ENCODE data around the gene NREP. TPM values are rescaled to one million over a fixed set of nuclear protein-coding genes. Genes with fewer than 3 reads are reported as not detected.

NREP gene
- total RNA-seq, 1 donor from 2014 or later = 460 TPM

GRCh38 chr5:111800351-111800750 is 43.4 kb upstream of the NREP start:
- no peak overlapping the region for H3K27ac Mint-ChIP-seq
- no peak overlapping the region for H3K4me3 Mint-ChIP-seq (ENCODE audit: low read depth)
- TF ChIP-seq, protein P1, sequence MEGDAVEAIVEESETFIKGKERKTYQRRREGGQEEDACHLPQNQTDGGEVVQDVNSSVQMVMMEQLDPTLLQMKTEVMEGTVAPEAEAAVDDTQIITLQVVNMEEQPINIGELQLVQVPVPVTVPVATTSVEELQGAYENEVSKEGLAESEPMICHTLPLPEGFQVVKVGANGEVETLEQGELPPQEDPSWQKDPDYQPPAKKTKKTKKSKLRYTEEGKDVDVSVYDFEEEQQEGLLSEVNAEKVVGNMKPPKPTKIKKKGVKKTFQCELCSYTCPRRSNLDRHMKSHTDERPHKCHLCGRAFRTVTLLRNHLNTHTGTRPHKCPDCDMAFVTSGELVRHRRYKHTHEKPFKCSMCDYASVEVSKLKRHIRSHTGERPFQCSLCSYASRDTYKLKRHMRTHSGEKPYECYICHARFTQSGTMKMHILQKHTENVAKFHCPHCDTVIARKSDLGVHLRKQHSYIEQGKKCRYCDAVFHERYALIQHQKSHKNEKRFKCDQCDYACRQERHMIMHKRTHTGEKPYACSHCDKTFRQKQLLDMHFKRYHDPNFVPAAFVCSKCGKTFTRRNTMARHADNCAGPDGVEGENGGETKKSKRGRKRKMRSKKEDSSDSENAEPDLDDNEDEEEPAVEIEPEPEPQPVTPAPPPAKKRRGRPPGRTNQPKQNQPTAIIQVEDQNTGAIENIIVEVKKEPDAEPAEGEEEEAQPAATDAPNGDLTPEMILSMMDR (IDR thresholded peaks at IDR 0.05; ENCODE audit: unreplicated experiment) = no peak
- H3K27me3 Mint-ChIP-seq = no peaks in the 10 kb centered on the region
- no peak for DNase-seq (ENCODE audit: low spot score, unreplicated experiment)
- H3K36me3 Mint-ChIP-seq (ENCODE audit: insufficient read depth) = no peaks in the 10 kb centered on the region
- H3K4me1 Mint-ChIP-seq (ENCODE audit: low read depth) = no peaks in the 10 kb centered on the region
- H3K9me3 Mint-ChIP-seq (ENCODE audit: low read depth) = no peaks in the 10 kb centered on the region

GRCh38 chr5:111795142-111795541 is 38.1 kb upstream of the NREP start:
- Mint-ChIP-seq H3K9me3 (ENCODE audit: low read depth) (peaks cover 5% of the 10 kb centered on the region), H3K27ac (no peak overlapping the region), H3K4me1 (ENCODE audit: low read depth) (peaks cover 3% of the 10 kb centered on the region), H3K27me3 (no peaks in the 10 kb centered on the region), H3K4me3 (ENCODE audit: low read depth) (no peak overlapping the region), H3K36me3 (ENCODE audit: insufficient read depth) (no peaks in the 10 kb centered on the region)
- TF ChIP-seq, protein P1 (IDR thresholded peaks at IDR 0.05; ENCODE audit: unreplicated experiment) = no peak
- no peak for DNase-seq (ENCODE audit: low spot score, unreplicated experiment)

- Mint-ChIP-seq H3K27me3 (no peaks in the 10 kb centered on the region), H3K27ac (no peak overlapping the region), H3K4me1 (ENCODE audit: low read depth) (peaks cover 3% of the 10 kb centered on the region), H3K9me3 (ENCODE audit: low read depth) (peaks cover 5% of the 10 kb centered on the region), H3K36me3 (ENCODE audit: insufficient read depth) (no peaks in the 10 kb centered on the region), H3K4me3 (ENCODE audit: low read depth) (no peak overlapping the region)
- TF ChIP-seq, protein P1 (IDR thresholded peaks at IDR 0.05; ENCODE audit: unreplicated experiment) = no peak
- no peak for DNase-seq (ENCODE audit: low spot score, unreplicated experiment)
Measured at GRCh38 chr5:111792471-111793058, 35.6 kb upstream of the NREP start.

DNA sequence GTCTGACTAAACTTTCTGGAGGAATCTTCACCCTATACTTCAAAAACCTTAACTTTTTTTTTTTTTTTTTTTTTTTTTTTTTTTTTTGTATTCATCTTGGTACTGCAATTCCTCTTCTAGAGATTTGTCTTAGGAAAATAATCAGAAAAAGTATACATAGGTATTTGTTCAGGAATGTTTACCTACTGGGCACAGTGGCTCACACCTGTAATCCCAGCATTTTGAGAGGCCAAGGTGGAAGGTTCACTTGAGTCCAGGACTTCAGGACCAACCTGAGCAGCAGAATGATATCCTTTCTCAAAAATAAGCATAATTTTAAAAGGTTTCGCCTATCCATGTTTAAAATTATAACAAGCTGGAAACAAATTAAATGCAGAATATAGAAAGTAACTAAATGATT is 33.3 kb upstream of the NREP start:
- Mint-ChIP-seq H3K4me1 (ENCODE audit: low read depth) (peaks cover 3% of the 10 kb centered on the region), H3K4me3 (ENCODE audit: low read depth) (no peak overlapping the region)
- DNase-seq (ENCODE audit: low spot score, unreplicated experiment) = no peak

DNA sequence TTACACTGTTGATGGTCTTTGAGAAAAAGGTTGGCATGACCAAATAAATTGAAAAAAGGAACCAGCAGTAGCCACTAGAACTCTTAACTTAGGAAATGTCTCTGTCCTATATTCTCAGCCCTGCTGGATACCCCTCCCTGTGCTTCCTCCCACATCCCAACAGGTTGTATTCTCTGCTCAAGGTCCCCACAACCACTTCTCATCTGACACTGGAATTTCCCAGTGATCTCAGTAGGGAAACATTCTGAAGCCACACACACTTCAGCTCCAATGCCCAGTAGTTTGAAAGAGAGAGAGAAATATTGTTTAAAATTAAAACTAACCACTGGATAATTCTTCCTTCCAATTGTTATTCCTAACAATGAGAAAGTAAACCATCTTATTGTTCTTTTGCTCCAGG is 30.0 kb upstream of the NREP start:
- Mint-ChIP-seq H3K4me1 (ENCODE audit: low read depth) (peaks cover 3% of the 10 kb centered on the region), H3K27me3 (peaks cover 3% of the 10 kb centered on the region), H3K9me3 (ENCODE audit: low read depth) (no peaks in the 10 kb centered on the region), H3K4me3 (ENCODE audit: low read depth) (no peak overlapping the region), H3K36me3 (ENCODE audit: insufficient read depth) (no peaks in the 10 kb centered on the region), H3K27ac (no peak overlapping the region)
- no peak for DNase-seq (ENCODE audit: low spot score, unreplicated experiment)
- TF ChIP-seq, protein P1 (IDR thresholded peaks at IDR 0.05; ENCODE audit: unreplicated experiment) = no peak

More for the DNA sequence above, 33.3 kb upstream of the NREP start:
- TF ChIP-seq, protein P1 (IDR thresholded peaks at IDR 0.05; ENCODE audit: unreplicated experiment) = no peak
- Mint-ChIP-seq H3K27ac (no peak overlapping the region), H3K36me3 (ENCODE audit: insufficient read depth) (no peaks in the 10 kb centered on the region), H3K9me3 (ENCODE audit: low read depth) (peaks cover 5% of the 10 kb centered on the region), H3K27me3 (peaks cover 3% of the 10 kb centered on the region)
